Mesendoderm (in vitro differentiated cells): ENCODE measurements around the gene PDE11A.
"Not testable (repeated sequence)": the region's sequence is repeated elsewhere in the genome, so short reads cannot be mapped to it uniquely, and the experiment has no call there.

Experiments used
- DNase-seq: peaks from one replicate; pipeline ENCODE4 v3.0.0; 2013
- H2AK5ac ChIP-seq: 2 replicates; pipeline ENCODE4 v1.6.1; 2013; ENCODE audit warnings: low read length, inconsistent platforms
- H2BK120ac ChIP-seq: 2 replicates; pipeline ENCODE4 v1.6.1; 2013; ENCODE audit warnings: low read depth, mild to moderate bottlenecking, low read length, moderate library complexity, mixed read lengths
- H2BK15ac ChIP-seq: replicated peaks from 2 replicates; pipeline ENCODE4 v1.6.1; 2013; ENCODE audit warnings: low read depth, mild to moderate bottlenecking, moderate library complexity
- H2BK5ac ChIP-seq: 2 replicates; pipeline ENCODE4 v1.6.1; 2013; ENCODE audit warnings: low read length, inconsistent platforms
- H3K18ac ChIP-seq: 2 replicates; pipeline ENCODE4 v1.6.1; 2013; ENCODE audit warnings: mild to moderate bottlenecking, low read length, mixed read lengths
- H3K23ac ChIP-seq: one replicate; pipeline ENCODE4 v1.6.1; 2013; ENCODE audit warnings: low read length
- H3K27ac ChIP-seq: 2 replicates; pipeline ENCODE4 v1.5.1; 2013; ENCODE audit warnings: low read depth, mild to moderate bottlenecking, inconsistent platforms, low read length, moderate library complexity
- H3K27me3 ChIP-seq: 2 replicates; pipeline ENCODE4 v1.6.1; 2013; ENCODE audit warnings: low read length, control low read depth, mild to moderate bottlenecking, inconsistent platforms; ENCODE audit not compliant: insufficient read depth, poor library complexity
- H3K36me3 ChIP-seq: 2 replicates; pipeline ENCODE4 v1.6.1; 2013; ENCODE audit warnings: low read length, inconsistent platforms; ENCODE audit not compliant: control insufficient read depth, insufficient read depth
- H3K4ac ChIP-seq: one replicate; pipeline ENCODE4 v1.6.1; 2013; ENCODE audit warnings: low read depth, mild to moderate bottlenecking, low read length, moderate library complexity
- H3K4me1 ChIP-seq: 2 replicates; pipeline ENCODE4 v1.6.1; 2013; ENCODE audit warnings: low read depth, low read length, inconsistent platforms; ENCODE audit not compliant: control insufficient read depth
- H3K4me2 ChIP-seq: 2 replicates; pipeline ENCODE4 v1.6.1; 2013; ENCODE audit warnings: low read length
- H3K4me3 ChIP-seq: 2 replicates; pipeline ENCODE4 v1.5.1; 2013; ENCODE audit warnings: mild to moderate bottlenecking, low read length
- H3K56ac ChIP-seq: one replicate; pipeline ENCODE4 v1.6.1; 2013; ENCODE audit warnings: low read length
- H3K79me1 ChIP-seq: 2 replicates; pipeline ENCODE4 v1.6.1; 2013; ENCODE audit warnings: low read length, inconsistent platforms
- H3K79me2 ChIP-seq: 2 replicates; pipeline ENCODE4 v1.6.1; 2013; ENCODE audit warnings: mild to moderate bottlenecking, low read length; ENCODE audit not compliant: control insufficient read depth, insufficient read depth
- H3K9ac ChIP-seq: 2 replicates; pipeline ENCODE4 v1.6.1; 2013; ENCODE audit warnings: low read length, inconsistent platforms
- H4K5ac ChIP-seq: one replicate; pipeline ENCODE4 v1.6.1; 2013; ENCODE audit warnings: low read length
- H4K8ac ChIP-seq: one replicate; pipeline ENCODE4 v1.6.1; 2013; ENCODE audit warnings: low read depth, mild to moderate bottlenecking, control low read depth, low read length, moderate library complexity
- WGBS: extraction: QIAGEN DNeasy Blood & Tissue Kit; methylation state at CpG from one replicate; pipeline ENCODE4 v1.1.7; 2013; ENCODE audit warnings: low lambda C conversion rate, missing lambda C conversion rate; ENCODE audit not compliant: insufficient coverage; ENCODE audit errors: extremely low coverage; 5-methylcytosine and 5-hydroxymethylcytosine counted together

The PDE11A gene

GRCh38 chr2:178066324-178066723, 6.3 kb downstream of the PDE11A start:
- Histone ChIP-seq H3K23ac (no peak overlapping the region), H3K56ac (no peak overlapping the region), H4K8ac (no peak overlapping the region), H3K27me3 (no peaks in the 10 kb centered on the region), H2AK5ac (no peak overlapping the region), H2BK15ac (no peak overlapping the region), H3K4me2 (no peak overlapping the region), H3K4me3 (no peak overlapping the region), H3K27ac (no peak overlapping the region), H3K9ac (no peak overlapping the region), H3K36me3 (no peaks in the 10 kb centered on the region), H3K4ac (no peak overlapping the region), H3K4me1 (no peaks in the 10 kb centered on the region), H3K79me1 (no peaks in the 10 kb centered on the region), H4K5ac (no peak overlapping the region), H3K79me2 (no peaks in the 10 kb centered on the region), H2BK120ac (no peak overlapping the region), H2BK5ac (no peak overlapping the region), H3K18ac (no peak overlapping the region)
- no CpG with 5 or more reads among the region's 3 CpGs for WGBS
- no peak for DNase-seq

- no peak for DNase-seq
- Histone ChIP-seq H2AK5ac (no peak overlapping the region), H4K8ac (no peak overlapping the region), H3K4me1 (no peaks in the 10 kb centered on the region), H3K4ac (no peak overlapping the region), H3K23ac (no peak overlapping the region), H2BK15ac (no peak overlapping the region), H3K27me3 (no peaks in the 10 kb centered on the region), H3K4me3 (no peak overlapping the region), H2BK5ac (no peak overlapping the region), H3K36me3 (no peaks in the 10 kb centered on the region), H2BK120ac (no peak overlapping the region), H3K18ac (no peak overlapping the region), H3K27ac (no peak overlapping the region), H3K4me2 (no peak overlapping the region), H4K5ac (no peak overlapping the region), H3K79me1 (no peaks in the 10 kb centered on the region), H3K9ac (no peak overlapping the region), H3K79me2 (no peaks in the 10 kb centered on the region), H3K56ac (no peak overlapping the region)
- no CpG with 5 or more reads among the region's 2 CpGs for WGBS
Observed at GRCh38 chr2:178059681-178060080, 12.9 kb downstream of the PDE11A start.

GRCh38 chr2:178059111-178059510, 13.5 kb downstream of the PDE11A start:
- Histone ChIP-seq H2BK120ac (no peak overlapping the region), H3K27me3 (no peaks in the 10 kb centered on the region), H3K79me1 (no peaks in the 10 kb centered on the region), H3K4me2 (no peak overlapping the region), H3K23ac (no peak overlapping the region), H4K5ac (no peak overlapping the region), H3K4me1 (no peaks in the 10 kb centered on the region), H3K27ac (no peak overlapping the region), H3K4me3 (no peak overlapping the region), H4K8ac (no peak overlapping the region), H3K9ac (no peak overlapping the region), H3K4ac (no peak overlapping the region), H2AK5ac (no peak overlapping the region), H3K79me2 (no peaks in the 10 kb centered on the region), H3K36me3 (no peaks in the 10 kb centered on the region), H3K56ac (no peak overlapping the region), H3K18ac (no peak overlapping the region), H2BK5ac (no peak overlapping the region), H2BK15ac (no peak overlapping the region)
- no peak for DNase-seq
- WGBS, result no CpG with 5 or more reads among the region's 2 CpGs

- Histone ChIP-seq H3K79me1 (no peaks in the 10 kb centered on the region), H3K27ac (no peak overlapping the region), H3K18ac (no peak overlapping the region), H2AK5ac (no peak overlapping the region), H3K4me3 (no peak overlapping the region), H3K9ac (no peak overlapping the region), H3K4me1 (no peaks in the 10 kb centered on the region), H3K56ac (no peak overlapping the region), H3K27me3 (no peaks in the 10 kb centered on the region), H4K5ac (no peak overlapping the region), H3K36me3 (no peaks in the 10 kb centered on the region), H2BK120ac (no peak overlapping the region), H2BK15ac (no peak overlapping the region), H3K4ac (no peak overlapping the region), H4K8ac (no peak overlapping the region), H3K23ac (no peak overlapping the region), H2BK5ac (no peak overlapping the region), H3K4me2 (no peak overlapping the region), H3K79me2 (no peaks in the 10 kb centered on the region)
- DNase-seq, result no peak
- no CpG with 5 or more reads among the region's 2 CpGs for WGBS
Observed at GRCh38 chr2:178057179-178057680, 15.3 kb downstream of the PDE11A start.

- Histone ChIP-seq H3K4me3 (no peak overlapping the region), H3K27ac (no peak overlapping the region), H3K79me2 (no peaks in the 10 kb centered on the region), H3K9ac (no peak overlapping the region), H4K5ac (no peak overlapping the region), H3K36me3 (no peaks in the 10 kb centered on the region), H3K56ac (no peak overlapping the region), H3K4ac (no peak overlapping the region), H2AK5ac (no peak overlapping the region), H3K4me1 (no peaks in the 10 kb centered on the region), H4K8ac (no peak overlapping the region), H3K23ac (no peak overlapping the region), H2BK5ac (no peak overlapping the region), H3K27me3 (no peaks in the 10 kb centered on the region), H2BK120ac (no peak overlapping the region), H2BK15ac (no peak overlapping the region), H3K4me2 (no peak overlapping the region), H3K18ac (no peak overlapping the region), H3K79me1 (no peaks in the 10 kb centered on the region)
- DNase-seq, result no peak
- no CpG with 5 or more reads among the region's 1 CpG for WGBS
Observed at GRCh38 chr2:178056345-178056744, 16.2 kb downstream of the PDE11A start.

GRCh38 chr2:178051257-178051656, 21.3 kb downstream of the PDE11A start:
- not testable (repeated sequence) for H3K4me3 ChIP-seq, DNase-seq, H3K27ac ChIP-seq, H2AK5ac ChIP-seq, H3K4me1 ChIP-seq, H3K27me3 ChIP-seq, H3K36me3 ChIP-seq, H3K79me2 ChIP-seq, H3K23ac ChIP-seq, H3K4me2 ChIP-seq, H2BK15ac ChIP-seq, H4K5ac ChIP-seq, H2BK120ac ChIP-seq, H4K8ac ChIP-seq, H3K18ac ChIP-seq, H3K56ac ChIP-seq, H3K79me1 ChIP-seq, H3K4ac ChIP-seq, H2BK5ac ChIP-seq, H3K9ac ChIP-seq
- whole genome bisulfite sequencing, result no CpG with 5 or more reads among the region's 2 CpGs
